VCaP (cell line): ENCODE data around the gene ADAM33.

ENCODE experiments used
- H3K27ac ChIP-seq: fragments of 450-650 bp; 2 replicates; pipeline ENCODE4 v1.5.1; 2017
- CTCF ChIP-seq: fragments of 450-650 bp; conservative IDR thresholded peaks from 2 replicates; pipeline ENCODE4 v1.5.1; 2017; ENCODE audit warnings: mild to moderate bottlenecking, moderate library complexity

Gene ADAM33

GRCh38 chr20:3716195-3716834 lies 34.5 kb upstream of the ADAM33 start:
- H3K27ac ChIP-seq, result no peak overlapping the region
- TF ChIP-seq CTCF, result peak; percentile 94

DNA sequence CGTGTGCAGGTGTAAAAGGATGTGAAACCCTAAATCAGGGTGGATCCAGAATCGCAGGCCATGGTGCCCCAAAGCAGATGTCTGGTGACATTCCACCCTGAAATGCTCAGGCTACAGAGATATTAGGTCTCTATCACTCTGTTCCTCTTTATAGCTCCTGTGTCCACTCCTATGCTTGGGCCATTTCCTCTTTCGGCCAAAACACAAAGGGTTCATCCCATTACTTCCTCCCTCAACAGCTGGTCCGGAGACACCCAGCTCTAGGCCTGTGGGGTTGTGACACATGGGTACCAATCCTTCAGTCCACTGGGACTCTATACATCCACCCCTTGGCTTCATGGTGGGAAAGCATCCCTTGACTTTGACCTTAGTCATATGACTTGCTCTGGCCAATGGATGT lies 32.3 kb upstream of the ADAM33 start:
- H3K27ac ChIP-seq, result no peak overlapping the region
- no peak for TF ChIP-seq CTCF

- no peak within 1 kb of the TSS for H3K27ac ChIP-seq
- TF ChIP-seq CTCF, result no peak
Measured at GRCh38 chr20:3712279-3712873, 30.6 kb upstream of the ADAM33 start, which contains the start of gene SIGLEC1. TSS of gene SIGLEC1 (minus strand) at chr20:3712600. CDS start at chr20:3707128, 5,472 bp downstream.

GRCh38 chr20:3711484-3711941 lies 29.7 kb upstream of the ADAM33 start:
- TF ChIP-seq CTCF, result no peak
- no peak overlapping the region for H3K27ac ChIP-seq

GRCh38 chr20:3710703-3711483 lies 29.1 kb upstream of the ADAM33 start:
- H3K27ac ChIP-seq, result no peak overlapping the region
- TF ChIP-seq CTCF, result peak; percentile 92

DNA sequence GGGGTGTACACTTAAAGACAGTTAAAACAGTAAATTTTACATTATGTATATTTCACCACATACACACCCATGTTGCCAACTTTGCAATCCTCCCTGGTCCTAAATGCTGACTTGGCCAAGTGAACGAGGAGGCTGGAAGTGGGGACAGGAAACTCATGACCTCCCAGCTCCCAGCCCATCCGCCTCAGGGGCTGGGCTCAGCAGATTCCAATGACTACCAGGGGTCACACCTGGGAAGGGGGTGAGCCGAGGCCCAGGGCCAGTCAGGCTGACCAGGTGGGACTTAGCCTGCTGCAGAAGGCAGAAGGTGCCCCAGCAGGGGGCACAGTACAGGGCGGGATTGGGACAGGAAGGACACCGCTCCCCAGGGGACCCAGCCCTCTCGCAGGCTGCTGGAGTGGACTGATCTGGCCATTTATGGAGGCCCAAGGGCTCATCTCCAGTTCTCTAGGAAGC lies 28.2 kb upstream of the ADAM33 start:
- no peak for TF ChIP-seq CTCF
- no peak overlapping the region for H3K27ac ChIP-seq

- no peak for TF ChIP-seq CTCF
- H3K27ac ChIP-seq, result no peak overlapping the region
Measured at GRCh38 chr20:3707508-3707899, 25.7 kb upstream of the ADAM33 start.
